NCI-H146 treated with DMSO at 0.1 percent for 48 hours (cell line): Measurements from ENCODE around the gene ANKRD24.
"Not testable (repeated sequence)": the region's sequence is repeated elsewhere in the genome, so short reads cannot be mapped to it uniquely, and the experiment has no call there.

ENCODE experiments used
- DNase-seq: peaks from one replicate; lab custom pipeline; 2025; ENCODE audit not compliant: unreplicated experiment; lab: John Stamatoyannopoulos, UW

The ANKRD24 gene

GRCh38 chr19:4173479-4174212 lies 8.8 kb upstream of the ANKRD24 start:
- DNase-seq, result no peak

- no peak for DNase-seq
Measured at GRCh38 chr19:4174213-4174894, 8.1 kb upstream of the ANKRD24 start.

- DNase-seq, result no peak
Measured at GRCh38 chr19:4174895-4175668, 7.4 kb upstream of the ANKRD24 start.

GRCh38 chr19:4175669-4175931 lies 6.9 kb upstream of the ANKRD24 start:
- no peak for DNase-seq

- DNase-seq, result no peak
Measured at GRCh38 chr19:4177146-4177545, 5.3 kb upstream of the ANKRD24 start.

- no peak for DNase-seq
Measured at GRCh38 chr19:4178990-4179389, 3.5 kb upstream of the ANKRD24 start.

- no peak for DNase-seq
Measured at GRCh38 chr19:4181053-4181508, 1.4 kb upstream of the ANKRD24 start.

GRCh38 chr19:4183967-4184717 lies 1.7 kb downstream of the ANKRD24 start:
- peak; percentile 61 for DNase-seq

GRCh38 chr19:4184718-4185352 lies 2.3 kb downstream of the ANKRD24 start:
- no peak for DNase-seq

GRCh38 chr19:4185413-4186086 lies 3.1 kb downstream of the ANKRD24 start:
- DNase-seq, result no peak

- DNase-seq, result peak; percentile 17
Measured at GRCh38 chr19:4186087-4186993, 3.9 kb downstream of the ANKRD24 start.

- no peak for DNase-seq
Measured at GRCh38 chr19:4187313-4188122, 5.0 kb downstream of the ANKRD24 start.

- DNase-seq, result no peak
Measured at GRCh38 chr19:4189641-4190040, 7.2 kb downstream of the ANKRD24 start.

GRCh38 chr19:4192537-4192936 lies 10.0 kb downstream of the ANKRD24 start:
- DNase-seq, result not testable (repeated sequence)

GRCh38 chr19:4194353-4194752 lies 11.9 kb downstream of the ANKRD24 start:
- no peak for DNase-seq

GRCh38 chr19:4196009-4196408 lies 13.5 kb downstream of the ANKRD24 start:
- DNase-seq, result no peak

GRCh38 chr19:4196587-4197148 lies 14.2 kb downstream of the ANKRD24 start:
- DNase-seq, result no peak

- DNase-seq, result no peak
Measured at GRCh38 chr19:4197228-4197624, 14.7 kb downstream of the ANKRD24 start.
